DOHH2 (cell line): Measurements from ENCODE around the gene VPS4A.
"Not testable (repeated sequence)": the region's sequence is repeated elsewhere in the genome, so short reads cannot be mapped to it uniquely, and the experiment has no call there.

Source experiments
- H3F3A ChIP-seq: fragments of 200-600 bp; sonication (generic), shearing (Covaris generic); 2 replicates; pipeline ENCODE4 v1.6.0; 2016; ENCODE audit warnings: antibody characterized with exemption, mild to moderate bottlenecking; ENCODE audit not compliant: control insufficient read depth, insufficient read depth
- H3K27ac ChIP-seq: fragments of 200-600 bp; sonication (generic); 2 replicates; pipeline ENCODE4 v1.5.1; 2014; ENCODE audit warnings: low read depth, mild to moderate bottlenecking, low read length, moderate library complexity
- H3K27me3 ChIP-seq: fragments of 200-600 bp; sonication (generic); 2 replicates; pipeline ENCODE4 v1.6.1; 2014; ENCODE audit warnings: mild to moderate bottlenecking, low read length, mixed read lengths; ENCODE audit not compliant: control insufficient read depth
- H3K36me3 ChIP-seq: fragments of 200-600 bp; sonication (generic); 2 replicates; pipeline ENCODE4 v1.6.1; 2014; ENCODE audit warnings: mild to moderate bottlenecking, low read length, moderate library complexity, mixed read lengths; ENCODE audit not compliant: control insufficient read depth
- H3K4me1 ChIP-seq: fragments of 200-600 bp; sonication (generic); 2 replicates; pipeline ENCODE4 v1.6.1; 2014; ENCODE audit warnings: mild to moderate bottlenecking, low read length, mixed read lengths; ENCODE audit not compliant: control insufficient read depth
- H3K4me2 ChIP-seq: fragments of 200-600 bp; sonication (generic); 2 replicates; pipeline ENCODE4 v1.6.0; 2014; ENCODE audit warnings: mild to moderate bottlenecking, low read length, moderate library complexity
- H3K4me3 ChIP-seq: fragments of 200-600 bp; sonication (generic); 2 replicates; pipeline ENCODE4 v1.5.1; 2014; ENCODE audit warnings: mild to moderate bottlenecking, low read length, mixed read lengths
- H3K79me2 ChIP-seq: fragments of 200-600 bp; sonication (generic); 2 replicates; pipeline ENCODE4 v1.6.1; 2014; ENCODE audit warnings: mild to moderate bottlenecking, low read length, mixed read lengths; ENCODE audit not compliant: control insufficient read depth
- H3K9me2 ChIP-seq: fragments of 200-600 bp; sonication (generic); replicated peaks from 2 replicates; pipeline ENCODE4 v1.6.1; 2014; ENCODE audit warnings: mild to moderate bottlenecking, low read length, mixed read lengths; ENCODE audit not compliant: control insufficient read depth
- H3K9me3 ChIP-seq: fragments of 200-600 bp; sonication (generic); 2 replicates; pipeline ENCODE4 v1.6.1; 2014; ENCODE audit warnings: antibody characterized with exemption, low read length, mixed read lengths; ENCODE audit not compliant: control insufficient read depth, insufficient read depth
- H4K20me1 ChIP-seq: fragments of 200-600 bp; sonication (generic); 2 replicates; pipeline ENCODE4 v1.6.0; 2014; ENCODE audit warnings: low read depth, mild to moderate bottlenecking, antibody characterized with exemption, low read length, moderate library complexity; ENCODE audit not compliant: control insufficient read depth, insufficient read depth
- CTCF ChIP-seq: fragments of 200-600 bp; sonication (generic); IDR thresholded peaks from one replicate; pipeline ENCODE4 v1.5.1; 2014; ENCODE audit warnings: antibody characterized with exemption, mild to moderate bottlenecking, low read depth, low read length; ENCODE audit not compliant: poor library complexity, severe bottlenecking
- EZH2phosphoT487 ChIP-seq: fragments of 200-600 bp; sonication (generic); IDR thresholded peaks from 2 replicates; pipeline ENCODE4 v1.6.1; 2017; ENCODE audit warnings: borderline replicate concordance, mild to moderate bottlenecking, antibody characterized with exemption, low read length, moderate library complexity, mixed read lengths

VPS4A gene

DNA sequence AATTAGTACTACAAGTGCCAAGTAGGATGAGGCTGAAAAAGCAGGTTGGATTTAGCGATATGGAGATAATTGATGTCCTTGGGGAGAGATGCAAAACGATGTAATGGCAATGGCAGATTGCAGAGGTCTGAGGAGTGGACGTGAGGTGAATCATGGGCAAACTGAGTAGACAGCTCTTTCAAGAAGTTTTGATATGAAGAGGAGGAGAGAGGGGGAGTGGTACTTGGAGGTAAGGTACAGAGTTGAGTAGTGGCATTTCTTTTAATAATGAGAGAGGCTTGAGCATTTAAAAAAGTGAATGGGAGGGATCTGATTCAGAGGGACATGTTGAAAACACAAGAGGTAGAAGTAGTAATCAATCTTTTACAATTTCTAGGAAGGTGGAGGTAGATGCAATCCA lies 17.7 kb upstream of the VPS4A start:
- Histone ChIP-seq H4K20me1 (no peaks in the 10 kb centered on the region), H3K36me3 (no peaks in the 10 kb centered on the region), H3K4me1 (no peaks in the 10 kb centered on the region), H3K9me3 (no peaks in the 10 kb centered on the region), H3K27ac (no peak overlapping the region), H3F3A (no peaks in the 10 kb centered on the region), H3K79me2 (no peaks in the 10 kb centered on the region), H3K4me2 (no peak overlapping the region), H3K4me3 (no peak overlapping the region), H3K9me2 (no peaks in the 10 kb centered on the region), H3K27me3 (no peaks in the 10 kb centered on the region)
- no peak for TF ChIP-seq EZH2phosphoT487
- TF ChIP-seq CTCF = no peak

DNA sequence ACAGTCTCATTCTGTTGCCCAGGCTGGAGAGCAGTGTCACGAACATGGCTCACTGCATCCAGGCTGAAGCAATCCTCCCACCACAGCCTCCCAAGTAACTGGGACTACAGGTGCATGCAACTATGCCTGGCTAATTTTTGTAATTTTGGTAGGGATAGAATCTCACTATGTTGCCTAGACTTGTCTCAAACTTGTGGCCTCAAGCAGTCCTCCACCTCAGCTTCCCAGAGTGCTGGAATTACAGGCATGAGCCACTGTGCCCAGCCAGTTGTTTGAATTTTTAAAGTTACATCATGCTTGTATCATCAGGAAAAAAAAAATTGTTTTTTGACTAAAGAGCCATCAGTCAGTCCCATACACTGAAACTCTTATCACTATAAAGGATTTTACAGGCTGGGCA lies 17.1 kb upstream of the VPS4A start:
- Histone ChIP-seq H3K9me2 (no peaks in the 10 kb centered on the region), H3K4me1 (no peaks in the 10 kb centered on the region), H4K20me1 (no peaks in the 10 kb centered on the region), H3K4me3 (no peak overlapping the region), H3K9me3 (no peaks in the 10 kb centered on the region), H3K27ac (no peak overlapping the region), H3K27me3 (no peaks in the 10 kb centered on the region), H3K4me2 (no peak overlapping the region), H3F3A (no peaks in the 10 kb centered on the region), H3K36me3 (no peaks in the 10 kb centered on the region), H3K79me2 (no peaks in the 10 kb centered on the region)
- no peak for TF ChIP-seq EZH2phosphoT487
- TF ChIP-seq CTCF = no peak

DNA sequence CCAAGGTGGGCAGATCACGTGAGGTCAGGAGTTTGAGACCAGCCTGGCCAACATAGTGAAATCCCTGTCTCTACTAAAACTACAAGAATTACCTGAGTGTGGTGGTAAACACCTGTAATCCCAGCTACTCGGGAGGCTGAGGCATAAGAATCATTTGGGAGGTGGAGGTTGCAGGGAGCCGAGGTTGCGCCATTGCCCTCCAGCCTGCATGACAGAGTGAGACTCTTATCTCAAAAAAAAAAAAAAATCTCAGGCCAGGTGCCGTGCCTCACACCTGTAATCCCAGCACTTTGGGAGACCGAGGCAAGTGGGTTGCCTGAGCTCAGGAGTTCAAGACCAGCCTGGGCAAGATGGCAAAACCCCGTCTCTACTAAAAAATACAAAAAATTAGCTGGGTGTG lies 14.4 kb upstream of the VPS4A start:
- not testable (repeated sequence) for H3F3A ChIP-seq, H3K4me3 ChIP-seq, H3K4me2 ChIP-seq, H3K27me3 ChIP-seq, H3K4me1 ChIP-seq, H3K9me3 ChIP-seq, H3K79me2 ChIP-seq, H3K9me2 ChIP-seq, H3K27ac ChIP-seq, H4K20me1 ChIP-seq
- peaks cover 13% of the 10 kb centered on the region for H3K36me3 ChIP-seq

GRCh38 chr16:69298261-69298660 lies 12.9 kb upstream of the VPS4A start:
- Histone ChIP-seq H3K4me3 (no peak overlapping the region), H3K27ac (no peak overlapping the region), H3F3A (no peaks in the 10 kb centered on the region; the same call in 1 of the 2 replicates), H3K4me2 (no peak overlapping the region), H3K9me2 (no peaks in the 10 kb centered on the region), H3K36me3 (peaks cover 18% of the 10 kb centered on the region), H3K79me2 (no peaks in the 10 kb centered on the region), H3K4me1 (peaks cover 9% of the 10 kb centered on the region), H4K20me1 (no peaks in the 10 kb centered on the region), H3K9me3 (no peaks in the 10 kb centered on the region), H3K27me3 (no peaks in the 10 kb centered on the region)
- TF ChIP-seq CTCF (no peak), EZH2phosphoT487 (no peak)
